Osteocyte (in vitro differentiated cells): Measurements from ENCODE around the gene SLC1A5. TPM values are rescaled to one million over a fixed set of nuclear protein-coding genes. Genes with fewer than 3 reads are reported as not detected.
A peak's percentile ranks its signal among the peaks of the same experiment; 100 is the strongest.

ENCODE experiments used
- DNase-seq: peaks from one replicate; pipeline ENCODE4 v3.0.0; 2021; ENCODE audit warnings: mixed read lengths; ENCODE audit not compliant: unreplicated experiment; ENCODE audit errors: extremely low spot score
- H3K27ac Mint-ChIP-seq: one replicate; pipeline ENCODE4 v1.8.0; 2021; ENCODE audit warnings: mild to moderate bottlenecking, mixed read lengths; ENCODE audit not compliant: unreplicated experiment
- H3K27me3 Mint-ChIP-seq: one replicate; pipeline ENCODE4 v1.8.0; 2021; ENCODE audit warnings: mixed read lengths; ENCODE audit not compliant: unreplicated experiment
- H3K36me3 Mint-ChIP-seq: one replicate; pipeline ENCODE4 v1.8.0; 2021; ENCODE audit warnings: mixed read lengths; ENCODE audit not compliant: unreplicated experiment
- H3K4me1 Mint-ChIP-seq: one replicate; pipeline ENCODE4 v1.8.0; 2021; ENCODE audit warnings: mixed read lengths; ENCODE audit not compliant: unreplicated experiment
- H3K4me3 Mint-ChIP-seq: one replicate; pipeline ENCODE4 v1.8.0; 2021; ENCODE audit warnings: mild to moderate bottlenecking, moderate library complexity, mixed read lengths; ENCODE audit not compliant: unreplicated experiment
- H3K9me3 Mint-ChIP-seq: one replicate; pipeline ENCODE4 v1.8.0; 2021; ENCODE audit warnings: mixed read lengths; ENCODE audit not compliant: unreplicated experiment
- long read RNA-seq: library from polyadenylated mRNA; unstranded; transcript quantifications from one replicate; pipeline ENCODE4 v2.0.0, GENCODE V29; 2021
- total RNA-seq: library from RNA; stranded (reverse); gene quantifications from 2 replicates; pipeline ENCODE4 v1.2.1, GENCODE V29; 2021
- TF ChIP-seq, protein P1 (sequence below): fragments of 200-600 bp; sonication (generic); IDR thresholded peaks from 2 replicates; pipeline ENCODE4 v1.5.0; 2021; ENCODE audit warnings: antibody characterized with exemption, mild to moderate bottlenecking, moderate library complexity

SLC1A5 gene
- total RNA-seq = 313 and 354 TPM in 2 replicates
- long read RNA-seq, transcript SLC1A5-203 (8 exons, 2,882 nt) = major isoform, 100 of 239 reads
- long read RNA-seq, transcript SLC1A5-205 (7 exons, 2,031 nt) = minor isoform, 58 of 239 reads
- long read RNA-seq, transcript SLC1A5-201 (8 exons, 1,750 nt) = minor isoform, 24 of 239 reads
- long read RNA-seq, partial matches to known transcripts = 27 of 239 reads
- long read RNA-seq, other reads (novel, unspliced or antisense) = 29 of 239 reads

GRCh38 chr19:46788262-46788967 lies at the start of gene SLC1A5:
TSS of gene SLC1A5 (minus strand) at chr19:46788594. CDS start at chr19:46787965, 629 bp downstream.
- peaks cover 45% of the 10 kb centered on the region for H3K4me1 Mint-ChIP-seq
- peaks cover 15% of the 10 kb centered on the region for H3K36me3 Mint-ChIP-seq
- DNase-seq = peak; percentile 99
- H3K9me3 Mint-ChIP-seq = no peaks in the 10 kb centered on the region
- peak within 1 kb of the TSS; percentile 95 for H3K4me3 Mint-ChIP-seq
- TF ChIP-seq, protein P1, sequence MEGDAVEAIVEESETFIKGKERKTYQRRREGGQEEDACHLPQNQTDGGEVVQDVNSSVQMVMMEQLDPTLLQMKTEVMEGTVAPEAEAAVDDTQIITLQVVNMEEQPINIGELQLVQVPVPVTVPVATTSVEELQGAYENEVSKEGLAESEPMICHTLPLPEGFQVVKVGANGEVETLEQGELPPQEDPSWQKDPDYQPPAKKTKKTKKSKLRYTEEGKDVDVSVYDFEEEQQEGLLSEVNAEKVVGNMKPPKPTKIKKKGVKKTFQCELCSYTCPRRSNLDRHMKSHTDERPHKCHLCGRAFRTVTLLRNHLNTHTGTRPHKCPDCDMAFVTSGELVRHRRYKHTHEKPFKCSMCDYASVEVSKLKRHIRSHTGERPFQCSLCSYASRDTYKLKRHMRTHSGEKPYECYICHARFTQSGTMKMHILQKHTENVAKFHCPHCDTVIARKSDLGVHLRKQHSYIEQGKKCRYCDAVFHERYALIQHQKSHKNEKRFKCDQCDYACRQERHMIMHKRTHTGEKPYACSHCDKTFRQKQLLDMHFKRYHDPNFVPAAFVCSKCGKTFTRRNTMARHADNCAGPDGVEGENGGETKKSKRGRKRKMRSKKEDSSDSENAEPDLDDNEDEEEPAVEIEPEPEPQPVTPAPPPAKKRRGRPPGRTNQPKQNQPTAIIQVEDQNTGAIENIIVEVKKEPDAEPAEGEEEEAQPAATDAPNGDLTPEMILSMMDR = no peak
- H3K27me3 Mint-ChIP-seq = no peaks in the 10 kb centered on the region
- peak within 1 kb of the TSS; percentile 99 for H3K27ac Mint-ChIP-seq

DNA sequence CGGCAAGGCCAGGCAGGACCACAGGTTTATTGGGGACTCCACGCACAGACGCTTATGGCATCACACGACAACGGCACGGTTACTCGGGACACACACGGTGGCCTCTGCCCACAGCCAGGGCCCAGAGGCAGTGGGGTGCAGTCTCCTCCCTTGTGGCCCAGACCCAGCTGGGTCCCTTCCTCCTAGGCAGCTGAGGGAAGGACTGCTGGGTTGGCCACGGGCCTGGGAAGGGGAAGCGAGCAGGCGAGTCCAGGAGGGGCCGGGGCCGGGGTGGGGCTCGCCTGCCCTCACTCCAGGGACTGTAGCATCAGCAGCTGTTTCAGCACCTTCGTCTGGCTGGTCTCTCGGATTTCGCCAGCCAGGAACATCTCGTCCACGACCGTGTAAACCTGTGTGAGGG lies 49.8 kb upstream of the SLC1A5 start:
- Mint-ChIP-seq H3K4me3 (no peak overlapping the region), H3K9me3 (no peaks in the 10 kb centered on the region), H3K36me3 (peaks cover 9% of the 10 kb centered on the region), H3K4me1 (peaks cover 13% of the 10 kb centered on the region), H3K27ac (no peak overlapping the region), H3K27me3 (no peaks in the 10 kb centered on the region)
- no peak for DNase-seq
- TF ChIP-seq, protein P1 = no peak

DNA sequence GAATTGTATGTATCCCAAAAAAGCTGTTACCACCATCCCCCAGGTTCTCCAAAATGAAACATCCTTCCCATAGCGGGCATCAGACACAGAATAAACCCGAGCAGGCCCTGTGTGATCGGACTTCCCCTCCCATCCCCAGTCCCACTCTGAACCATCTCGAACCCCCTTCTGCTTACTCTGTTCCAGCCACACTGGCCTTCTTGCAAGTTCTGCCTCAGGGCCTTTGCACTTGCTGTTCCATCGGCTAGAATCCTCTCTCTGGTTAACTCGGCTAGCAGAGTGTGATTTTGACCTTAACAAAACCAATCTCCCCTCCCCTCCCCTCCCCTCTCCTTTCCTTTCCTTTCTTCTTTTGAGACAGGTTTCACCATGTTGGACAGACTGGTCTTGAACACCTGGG lies 46.6 kb upstream of the SLC1A5 start:
- H3K27me3 Mint-ChIP-seq = no peaks in the 10 kb centered on the region
- TF ChIP-seq, protein P1 = no peak
- H3K27ac Mint-ChIP-seq = no peak overlapping the region
- no peak for DNase-seq
- no peak overlapping the region for H3K4me3 Mint-ChIP-seq
- peaks cover 7% of the 10 kb centered on the region for H3K36me3 Mint-ChIP-seq
- H3K4me1 Mint-ChIP-seq = peaks cover 7% of the 10 kb centered on the region
- peaks cover 5% of the 10 kb centered on the region for H3K9me3 Mint-ChIP-seq

DNA sequence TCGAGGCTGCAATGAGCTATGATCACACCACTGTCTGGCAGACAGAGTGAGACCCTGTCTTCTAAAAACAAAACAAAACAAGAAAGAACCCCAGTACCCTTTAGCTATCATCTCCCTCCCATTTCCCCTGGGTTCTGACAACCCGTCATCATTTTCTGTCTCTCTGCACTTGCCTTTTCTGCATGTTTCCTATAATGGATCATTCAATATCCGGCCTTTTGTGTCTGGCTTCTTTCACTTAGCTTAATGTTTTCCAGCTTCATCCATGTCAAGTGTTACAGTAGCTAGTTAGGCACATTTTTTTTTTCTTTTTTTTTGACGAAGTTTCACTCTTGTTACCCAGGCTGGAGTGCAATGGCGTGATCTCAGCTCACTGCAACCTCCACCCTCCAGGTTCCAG lies 45.7 kb upstream of the SLC1A5 start:
- no peak overlapping the region for H3K4me3 Mint-ChIP-seq
- peaks cover 16% of the 10 kb centered on the region for H3K4me1 Mint-ChIP-seq
- DNase-seq = no peak
- TF ChIP-seq, protein P1 = no peak
- peaks cover 5% of the 10 kb centered on the region for H3K9me3 Mint-ChIP-seq
- no peak overlapping the region for H3K27ac Mint-ChIP-seq
- H3K36me3 Mint-ChIP-seq = peaks cover 5% of the 10 kb centered on the region
- H3K27me3 Mint-ChIP-seq = no peaks in the 10 kb centered on the region

DNA sequence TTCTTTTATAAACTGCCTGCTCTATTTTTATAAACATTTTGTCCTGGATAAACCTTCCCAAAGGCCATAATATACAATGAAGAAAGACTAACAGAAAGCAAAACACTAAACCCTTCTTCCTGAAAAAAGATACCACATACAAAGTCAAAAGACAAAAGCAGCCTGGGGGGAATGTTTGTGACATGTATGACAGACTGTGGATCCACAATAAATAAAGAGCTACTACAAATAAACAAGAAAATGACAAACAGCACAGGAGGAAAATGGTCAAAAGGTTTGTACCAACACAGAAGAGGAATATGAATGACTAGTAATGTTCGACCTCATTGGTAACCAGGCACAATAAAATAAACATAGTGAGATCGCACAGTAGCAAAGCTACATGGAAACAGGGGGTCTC lies 42.5 kb upstream of the SLC1A5 start:
- Mint-ChIP-seq H3K36me3 (no peaks in the 10 kb centered on the region), H3K4me1 (peaks cover 25% of the 10 kb centered on the region), H3K4me3 (no peak overlapping the region), H3K27me3 (no peaks in the 10 kb centered on the region), H3K9me3 (peaks cover 5% of the 10 kb centered on the region), H3K27ac (peak overlapping the region; percentile 58)
- DNase-seq = no peak
- TF ChIP-seq, protein P1 = no peak
